ENCODE results near the gene DNASE1L3.

DNA sequence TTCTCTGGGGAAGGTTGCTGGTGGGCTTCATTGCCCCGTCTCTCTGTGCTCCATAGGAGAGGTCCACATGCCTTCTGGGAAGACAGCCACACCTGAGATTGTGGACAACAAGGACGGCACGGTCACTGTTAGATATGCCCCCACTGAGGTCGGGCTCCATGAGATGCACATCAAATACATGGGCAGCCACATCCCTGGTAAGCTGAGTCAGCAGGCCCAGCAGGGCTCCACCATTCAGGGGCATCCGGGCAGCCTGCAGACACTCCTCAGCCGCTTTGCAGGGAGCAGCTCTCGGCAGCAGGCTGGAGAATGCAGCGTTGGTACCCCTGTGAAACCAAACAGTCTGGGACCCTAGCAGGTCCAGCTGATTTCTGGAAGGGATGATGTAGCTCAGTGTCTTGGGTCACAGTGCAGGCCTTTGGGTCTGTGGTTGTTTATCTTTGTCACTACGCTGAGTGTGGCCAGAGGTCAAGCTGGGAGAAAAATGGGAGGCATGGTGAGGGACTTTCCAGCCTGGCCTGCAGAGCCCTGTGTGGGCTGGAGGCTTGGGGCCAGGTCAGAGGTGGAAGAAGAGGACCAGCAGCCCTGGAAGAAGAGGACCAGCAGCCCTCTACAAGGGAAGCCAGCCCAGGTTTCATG, 67.2 kb downstream of the DNASE1L3 start:
- no peak for TF ChIP-seq CTCF (conservative IDR thresholded peaks at IDR 0.05; ENCODE audit: low read depth in 2 of 2)
- no peak for TF ChIP-seq EZH2 (IDR thresholded peaks at IDR 0.05; ENCODE audit: low read depth, unreplicated experiment)
- TF ChIP-seq, protein P1, sequence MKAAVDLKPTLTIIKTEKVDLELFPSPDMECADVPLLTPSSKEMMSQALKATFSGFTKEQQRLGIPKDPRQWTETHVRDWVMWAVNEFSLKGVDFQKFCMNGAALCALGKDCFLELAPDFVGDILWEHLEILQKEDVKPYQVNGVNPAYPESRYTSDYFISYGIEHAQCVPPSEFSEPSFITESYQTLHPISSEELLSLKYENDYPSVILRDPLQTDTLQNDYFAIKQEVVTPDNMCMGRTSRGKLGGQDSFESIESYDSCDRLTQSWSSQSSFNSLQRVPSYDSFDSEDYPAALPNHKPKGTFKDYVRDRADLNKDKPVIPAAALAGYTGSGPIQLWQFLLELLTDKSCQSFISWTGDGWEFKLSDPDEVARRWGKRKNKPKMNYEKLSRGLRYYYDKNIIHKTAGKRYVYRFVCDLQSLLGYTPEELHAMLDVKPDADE (IDR thresholded peaks at IDR 0.05): no peak
- no peak for TF ChIP-seq CREB1 (CRISPR knock-in tag; IDR thresholded peaks at IDR 0.05; ENCODE audit: low read depth)
- no peak for TF ChIP-seq POLR2AphosphoS5 (IDR thresholded peaks at IDR 0.05; ENCODE audit: low read depth)
- TF ChIP-seq, protein P2, sequence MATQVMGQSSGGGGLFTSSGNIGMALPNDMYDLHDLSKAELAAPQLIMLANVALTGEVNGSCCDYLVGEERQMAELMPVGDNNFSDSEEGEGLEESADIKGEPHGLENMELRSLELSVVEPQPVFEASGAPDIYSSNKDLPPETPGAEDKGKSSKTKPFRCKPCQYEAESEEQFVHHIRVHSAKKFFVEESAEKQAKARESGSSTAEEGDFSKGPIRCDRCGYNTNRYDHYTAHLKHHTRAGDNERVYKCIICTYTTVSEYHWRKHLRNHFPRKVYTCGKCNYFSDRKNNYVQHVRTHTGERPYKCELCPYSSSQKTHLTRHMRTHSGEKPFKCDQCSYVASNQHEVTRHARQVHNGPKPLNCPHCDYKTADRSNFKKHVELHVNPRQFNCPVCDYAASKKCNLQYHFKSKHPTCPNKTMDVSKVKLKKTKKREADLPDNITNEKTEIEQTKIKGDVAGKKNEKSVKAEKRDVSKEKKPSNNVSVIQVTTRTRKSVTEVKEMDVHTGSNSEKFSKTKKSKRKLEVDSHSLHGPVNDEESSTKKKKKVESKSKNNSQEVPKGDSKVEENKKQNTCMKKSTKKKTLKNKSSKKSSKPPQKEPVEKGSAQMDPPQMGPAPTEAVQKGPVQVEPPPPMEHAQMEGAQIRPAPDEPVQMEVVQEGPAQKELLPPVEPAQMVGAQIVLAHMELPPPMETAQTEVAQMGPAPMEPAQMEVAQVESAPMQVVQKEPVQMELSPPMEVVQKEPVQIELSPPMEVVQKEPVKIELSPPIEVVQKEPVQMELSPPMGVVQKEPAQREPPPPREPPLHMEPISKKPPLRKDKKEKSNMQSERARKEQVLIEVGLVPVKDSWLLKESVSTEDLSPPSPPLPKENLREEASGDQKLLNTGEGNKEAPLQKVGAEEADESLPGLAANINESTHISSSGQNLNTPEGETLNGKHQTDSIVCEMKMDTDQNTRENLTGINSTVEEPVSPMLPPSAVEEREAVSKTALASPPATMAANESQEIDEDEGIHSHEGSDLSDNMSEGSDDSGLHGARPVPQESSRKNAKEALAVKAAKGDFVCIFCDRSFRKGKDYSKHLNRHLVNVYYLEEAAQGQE (IDR thresholded peaks at IDR 0.05; ENCODE audit: unreplicated experiment): no peak
- TF ChIP-seq ZNF331 (CRISPR knock-in tag; IDR thresholded peaks at IDR 0.05; ENCODE audit: low read depth): no peak

All from GM23338 (cell line).